Fibroblast of villous mesenchyme (primary cell): ENCODE measurements around the gene MAFB. TPM values are rescaled to one million over a fixed set of nuclear protein-coding genes. Genes with fewer than 3 reads are reported as not detected.

ENCODE experiments used
- DNase-seq: peaks from one replicate; pipeline ENCODE4 v3.0.0-alpha.2; 2010; ENCODE audit warnings: low read depth
- H3K4me3 ChIP-seq: 2 replicates; pipeline ENCODE4 v1.5.1; 2011; ENCODE audit warnings: low read depth, mild to moderate bottlenecking, low read length
- total RNA-seq: library from RNA; depleted of rRNA; stranded (reverse); fragments of >200 nt; gene quantifications from 2 replicates; pipeline ENCODE4 v1.2.3, GENCODE V29; 2012
- TF ChIP-seq, protein P1 (sequence below): IDR thresholded peaks from 2 replicates; pipeline ENCODE4 v1.5.1; 2012; ENCODE audit warnings: low read depth, mild to moderate bottlenecking, low read length; ENCODE audit not compliant: insufficient read depth

Gene MAFB
- total RNA-seq, 1 donor, result 0.43 TPM

- TF ChIP-seq, protein P1, sequence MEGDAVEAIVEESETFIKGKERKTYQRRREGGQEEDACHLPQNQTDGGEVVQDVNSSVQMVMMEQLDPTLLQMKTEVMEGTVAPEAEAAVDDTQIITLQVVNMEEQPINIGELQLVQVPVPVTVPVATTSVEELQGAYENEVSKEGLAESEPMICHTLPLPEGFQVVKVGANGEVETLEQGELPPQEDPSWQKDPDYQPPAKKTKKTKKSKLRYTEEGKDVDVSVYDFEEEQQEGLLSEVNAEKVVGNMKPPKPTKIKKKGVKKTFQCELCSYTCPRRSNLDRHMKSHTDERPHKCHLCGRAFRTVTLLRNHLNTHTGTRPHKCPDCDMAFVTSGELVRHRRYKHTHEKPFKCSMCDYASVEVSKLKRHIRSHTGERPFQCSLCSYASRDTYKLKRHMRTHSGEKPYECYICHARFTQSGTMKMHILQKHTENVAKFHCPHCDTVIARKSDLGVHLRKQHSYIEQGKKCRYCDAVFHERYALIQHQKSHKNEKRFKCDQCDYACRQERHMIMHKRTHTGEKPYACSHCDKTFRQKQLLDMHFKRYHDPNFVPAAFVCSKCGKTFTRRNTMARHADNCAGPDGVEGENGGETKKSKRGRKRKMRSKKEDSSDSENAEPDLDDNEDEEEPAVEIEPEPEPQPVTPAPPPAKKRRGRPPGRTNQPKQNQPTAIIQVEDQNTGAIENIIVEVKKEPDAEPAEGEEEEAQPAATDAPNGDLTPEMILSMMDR, result no peak
- no peak for DNase-seq
- no peak overlapping the region for H3K4me3 ChIP-seq
These were observed 18.8 kb downstream of the MAFB start for GRCh38 chr20:40670253-40670652.

- DNase-seq, result no peak
- TF ChIP-seq, protein P1, result no peak
- H3K4me3 ChIP-seq, result no peak overlapping the region
These were observed 19.3 kb downstream of the MAFB start for GRCh38 chr20:40669692-40670091.

- TF ChIP-seq, protein P1, result no peak
- no peak overlapping the region for H3K4me3 ChIP-seq
- DNase-seq, result peak; percentile 30
These were observed 20.4 kb downstream of the MAFB start for GRCh38 chr20:40668449-40669228.

DNA sequence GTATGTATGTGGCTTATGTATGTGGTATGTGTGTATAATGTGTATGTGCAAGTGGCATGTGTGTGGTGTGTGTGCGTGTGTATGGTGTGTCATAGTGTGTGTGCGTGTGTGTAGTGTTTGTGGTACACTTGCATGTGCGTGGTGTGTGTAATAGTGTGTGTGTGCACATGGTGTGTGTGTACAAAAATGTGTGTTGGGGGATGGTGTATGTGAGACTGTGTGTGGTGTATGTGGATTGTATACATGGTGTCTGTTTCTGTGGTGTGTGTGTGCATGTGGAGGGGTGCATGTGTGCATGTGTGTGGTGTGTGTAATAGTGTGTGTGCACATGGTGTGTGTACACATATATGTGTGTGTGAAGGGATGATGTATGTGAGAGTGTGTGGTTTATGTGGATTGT, 21.5 kb downstream of the MAFB start:
- DNase-seq, result no peak
- H3K4me3 ChIP-seq, result no peak overlapping the region
- TF ChIP-seq, protein P1, result no peak

GRCh38 chr20:40666336-40666735, 22.7 kb downstream of the MAFB start:
- TF ChIP-seq, protein P1, result no peak

DNA sequence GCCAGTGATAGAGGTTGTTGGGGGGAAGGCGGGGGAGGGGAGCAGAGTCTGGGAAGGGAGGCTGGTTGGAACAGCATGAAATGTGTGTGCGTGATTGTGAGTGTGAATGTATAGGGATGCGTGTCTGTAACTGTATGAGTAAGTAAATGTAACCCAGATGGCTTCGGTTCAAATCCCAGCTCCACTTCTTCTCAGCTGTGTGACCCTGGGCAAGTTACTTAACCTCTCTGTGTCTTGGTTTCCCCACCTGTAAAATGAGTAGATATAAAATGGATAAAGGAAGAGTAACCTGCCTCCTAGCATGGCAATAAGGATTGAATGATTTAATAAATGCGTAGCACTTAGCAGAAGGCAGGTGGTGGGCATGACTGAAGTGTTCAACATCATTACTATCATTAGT, 24.1 kb downstream of the MAFB start:
- H3K4me3 ChIP-seq, result no peak overlapping the region
- TF ChIP-seq, protein P1, result no peak
- DNase-seq, result no peak

More at GRCh38 chr20:40666336-40666735, 22.7 kb downstream of the MAFB start:
- no peak overlapping the region for H3K4me3 ChIP-seq
- DNase-seq, result no peak
